K562 (cell line): ENCODE data around the gene RASSF7. TPM values are rescaled to one million over a fixed set of nuclear protein-coding genes. Genes with fewer than 3 reads are reported as not detected.
A peak's percentile ranks its signal among the peaks of the same experiment; 100 is the strongest.

ENCODE experiments used
- C11orf30 ChIP-seq: fragments of 450-650 bp; IDR thresholded peaks from 2 replicates; pipeline ENCODE4 v1.6.1; 2016; ENCODE audit warnings: low read depth, mild to moderate bottlenecking
- CXXC5 ChIP-seq: fragments of 250-450 bp; sonication (Bioruptor Pico); IDR thresholded peaks from 2 replicates; pipeline ENCODE4 v1.8.0; 2022; ENCODE audit warnings: inconsistent platforms, mild to moderate bottlenecking, moderate library complexity
- E2F3 ChIP-seq: fragments of 250-450 bp; sonication (Bioruptor Pico); IDR thresholded peaks from 2 replicates; pipeline ENCODE4 v1.4.0; 2020; ENCODE audit warnings: mild to moderate bottlenecking
- ELK3 ChIP-seq: fragments of 450-650 bp; formaldehyde crosslinking; IDR thresholded peaks from 2 replicates; pipeline ENCODE4 v1.4.0; 2020; ENCODE audit warnings: mild to moderate bottlenecking
- FOXA3 ChIP-seq, 2 experiments: fragments of 450-650 bp in 1 of 2; sonication (generic) in 1 of 2; formaldehyde crosslinking; IDR thresholded peaks in 1 of 2; conservative IDR thresholded peaks in 1 of 2; 2 replicates each; pipeline versions ENCODE4 v1.4.0 to v1.8.0; 2020 to 2022; ENCODE audit warnings: mild to moderate bottlenecking in 2 of 2, missing genetic modification reagents in 1 of 2
- HMBOX1 ChIP-seq: sonication (generic); IDR thresholded peaks from 2 replicates; pipeline ENCODE4 v1.6.1; 2016
- HMGN3 ChIP-seq: IDR thresholded peaks from 2 replicates; pipeline ENCODE4 v1.6.1; 2011; ENCODE audit warnings: borderline replicate concordance, low read depth, mild to moderate bottlenecking, mixed read lengths, low read length; ENCODE audit not compliant: insufficient read length; ENCODE audit errors: extremely low read depth
- MEF2D ChIP-seq: conservative IDR thresholded peaks from 2 replicates; pipeline ENCODE4 v1.6.1; 2016; ENCODE audit warnings: low read depth, missing genetic modification characterization, missing compliant biosample characterization
- RAD51 ChIP-seq: fragments of 450-650 bp; IDR thresholded peaks from 2 replicates; pipeline ENCODE4 v1.7.1; 2016; ENCODE audit warnings: low read depth, mild to moderate bottlenecking, borderline replicate concordance
- RBM25 ChIP-seq: fragments of 200-400 bp; formaldehyde crosslinking; IDR thresholded peaks from 2 replicates; pipeline ENCODE4 v1.6.1; 2018; ENCODE audit warnings: low read length, low read depth, moderate library complexity; ENCODE audit not compliant: severe bottlenecking
- REST ChIP-seq, 2 experiments: fragments of 450-650 bp; formaldehyde crosslinking in 1 of 2; IDR thresholded peaks; 2 replicates each; pipeline versions ENCODE4 v1.4.0 to v1.6.1; 2014 to 2020; ENCODE audit warnings: mild to moderate bottlenecking in 2 of 2, borderline replicate concordance in 1 of 2, low read depth in 1 of 2
- SRSF3 ChIP-seq: fragments of 200-400 bp; formaldehyde crosslinking; IDR thresholded peaks from 2 replicates; pipeline ENCODE4 v1.6.1; 2016; ENCODE audit warnings: mild to moderate bottlenecking, low read length, moderate library complexity; ENCODE audit not compliant: insufficient read depth
- ZBTB8A ChIP-seq: fragments of 450-650 bp; IDR thresholded peaks from 2 replicates; pipeline ENCODE4 v1.6.1; 2018; ENCODE audit warnings: mild to moderate bottlenecking, moderate library complexity; ENCODE audit not compliant: partially characterized antibody
- ZNF134 ChIP-seq: fragments of 250-450 bp; sonication (Bioruptor Pico); conservative IDR thresholded peaks from 2 replicates; pipeline ENCODE4 v1.4.0; 2020
- ZNF3 ChIP-seq: fragments of 250-450 bp; sonication (Bioruptor Pico); IDR thresholded peaks from 2 replicates; pipeline ENCODE4 v1.5.0; 2021; ENCODE audit warnings: mild to moderate bottlenecking, moderate library complexity
- ZNF354B ChIP-seq: fragments of 250-450 bp; sonication (Bioruptor Pico); IDR thresholded peaks from 2 replicates; pipeline ENCODE4 v1.4.0; 2020
- ZNF586 ChIP-seq: fragments of 450-650 bp; formaldehyde crosslinking; conservative IDR thresholded peaks from 2 replicates; pipeline ENCODE4 v1.4.0; 2020; ENCODE audit warnings: mild to moderate bottlenecking, moderate library complexity
- polyA plus RNA-seq, 8 experiments: library from polyadenylated mRNA; depleted of rRNA in 4 of 8; stranded (reverse) in 5 of 8; unstranded in 3 of 8; fragments of >200 nt; fragmentation: Nextera tagmentation in 2 of 8; fragmentation: Illumina TruSeq in 1 of 8; extraction: Ambion mirVana in 2 of 8; extraction: Trizol in 1 of 8; gene quantifications; 2 replicates each; pipeline versions ENCODE4 v1.2.1 to v1.2.3, GENCODE V29; 2011 to 2014; ENCODE audit warnings: inconsistent platforms in 1 of 8, missing spikeins in 1 of 8
- total RNA-seq, 7 experiments: library from RNA; depleted of rRNA in 6 of 7; stranded (reverse); fragments of >200 nt in 6 of 7; fragmentation: Illumina TruSeq in 2 of 7; extraction: Trizol in 2 of 7; gene quantifications; 2 replicates each; pipeline versions ENCODE4 v1.2.1 to v1.2.3, GENCODE V29; 2011 to 2021; ENCODE audit warnings: low replicate concordance in 1 of 7

RASSF7 gene
- total and polyA plus RNA-seq, 9 of the 15 experiments (the other 6 are each of a cell fraction or from before 2014, with no cell fraction given), result 0.41 to 45.2 (median 18.6) TPM

- TF ChIP-seq HMGN3 (peak; percentile 89), MEF2D (tag) (no peak), CXXC5 (peak; percentile 98), RAD51 (peak; percentile 98), ZNF586 (CRISPR knock-in tag) (no peak), ELK3 (CRISPR knock-in tag) (no peak), ZNF3 (CRISPR knock-in tag) (no peak), C11orf30 (no peak), ZNF134 (no peak), FOXA3 (CRISPR knock-in tag; conservative IDR thresholded peaks at IDR 0.05 in 1 of 2, IDR thresholded peaks at IDR 0.05 in 1 of 2) (no peak), SRSF3 (no peak), ZNF354B (CRISPR knock-in tag) (no peak), RBM25 (peak; percentile 81), REST (IDR thresholded peaks at IDR 0.05; ENCODE audit: borderline replicate concordance) (peak; percentile 96), REST (CRISPR knock-in tag; IDR thresholded peaks at IDR 0.05; ENCODE audit: low read depth) (peak; percentile 85), E2F3 (CRISPR knock-in tag) (no peak; the same call in 1 of the 2 replicates), ZBTB8A (no peak), HMBOX1 (no peak)
Measured at GRCh38 chr11:518463-519202, 42.1 kb upstream of the RASSF7 start (continued).
